ENCODE measurements around the gene SNTB2. TPM values are rescaled to one million over a fixed set of nuclear protein-coding genes. Genes with fewer than 3 reads are reported as not detected.

Gene SNTB2
- total and polyA plus RNA-seq, 2 of the 13 experiments (the other 11 are each of a cell fraction or from before 2014, with no cell fraction given): 11.5 to 19.2 TPM

DNA sequence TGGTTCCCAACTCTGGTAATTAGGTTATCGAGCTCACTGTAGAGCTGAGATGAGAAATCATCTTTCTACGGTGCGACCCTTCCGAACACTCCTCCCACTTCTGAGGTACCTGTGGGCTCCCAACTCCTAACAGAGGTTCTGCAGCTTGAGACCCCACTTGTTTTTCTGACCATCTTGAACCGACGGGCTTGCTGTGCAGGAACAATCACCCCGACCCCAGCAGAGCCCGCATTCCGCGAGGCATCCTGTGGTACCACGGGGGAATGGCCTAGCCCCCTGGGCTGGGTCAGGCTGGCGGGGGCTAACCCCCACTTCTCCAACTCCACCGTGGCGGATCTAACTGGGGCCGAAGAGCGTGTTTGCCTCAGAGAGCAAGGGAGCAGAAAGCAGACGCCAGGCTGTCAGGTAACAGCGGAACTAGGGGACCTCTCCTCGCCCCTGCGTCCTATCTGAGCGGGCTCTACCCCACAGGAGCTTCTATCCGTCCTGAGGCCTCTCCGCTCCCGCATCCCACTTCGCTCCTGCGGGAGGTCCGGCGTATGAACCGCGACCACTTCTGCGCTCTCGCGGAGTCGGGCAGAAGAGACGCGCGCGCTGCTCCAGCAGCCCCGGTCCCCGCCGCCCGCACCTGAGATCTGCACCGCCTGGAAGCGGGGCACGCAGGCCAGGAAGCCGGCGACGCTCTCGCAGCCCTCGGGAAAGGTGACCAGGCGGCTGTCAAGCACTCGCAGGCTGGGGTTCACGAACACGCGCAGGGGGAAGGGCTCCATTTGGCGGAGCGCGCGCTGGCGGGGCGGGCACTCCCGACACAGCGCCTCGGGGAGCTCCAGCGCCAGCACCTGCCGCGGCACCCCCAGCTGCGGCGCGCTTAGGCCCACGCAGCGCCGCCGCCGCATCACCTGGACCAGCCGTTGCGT is 142.7 kb downstream of the SNTB2 start (continued):
- TF ChIP-seq, protein P1, sequence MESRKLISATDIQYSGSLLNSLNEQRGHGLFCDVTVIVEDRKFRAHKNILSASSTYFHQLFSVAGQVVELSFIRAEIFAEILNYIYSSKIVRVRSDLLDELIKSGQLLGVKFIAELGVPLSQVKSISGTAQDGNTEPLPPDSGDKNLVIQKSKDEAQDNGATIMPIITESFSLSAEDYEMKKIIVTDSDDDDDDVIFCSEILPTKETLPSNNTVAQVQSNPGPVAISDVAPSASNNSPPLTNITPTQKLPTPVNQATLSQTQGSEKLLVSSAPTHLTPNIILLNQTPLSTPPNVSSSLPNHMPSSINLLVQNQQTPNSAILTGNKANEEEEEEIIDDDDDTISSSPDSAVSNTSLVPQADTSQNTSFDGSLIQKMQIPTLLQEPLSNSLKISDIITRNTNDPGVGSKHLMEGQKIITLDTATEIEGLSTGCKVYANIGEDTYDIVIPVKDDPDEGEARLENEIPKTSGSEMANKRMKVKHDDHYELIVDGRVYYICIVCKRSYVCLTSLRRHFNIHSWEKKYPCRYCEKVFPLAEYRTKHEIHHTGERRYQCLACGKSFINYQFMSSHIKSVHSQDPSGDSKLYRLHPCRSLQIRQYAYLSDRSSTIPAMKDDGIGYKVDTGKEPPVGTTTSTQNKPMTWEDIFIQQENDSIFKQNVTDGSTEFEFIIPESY (CRISPR knock-in tag; IDR thresholded peaks at IDR 0.05): no peak
- TF ChIP-seq ZFYVE20 (CRISPR knock-in tag; IDR thresholded peaks at IDR 0.05; ENCODE audit: borderline replicate concordance, low read depth) (no peak; the same call in 1 of the 2 replicates), ZNF282 (IDR thresholded peaks at IDR 0.05; ENCODE audit: partially characterized antibody) (no peak), ZKSCAN8 (CRISPR knock-in tag; IDR thresholded peaks at IDR 0.05; ENCODE audit: borderline replicate concordance) (no peak), SIX1 (CRISPR knock-in tag; IDR thresholded peaks at IDR 0.05; ENCODE audit: borderline replicate concordance) (no peak), PAX8 (CRISPR knock-in tag; IDR thresholded peaks at IDR 0.05; ENCODE audit: borderline replicate concordance) (no peak; the same call in 1 of the 2 replicates), MTA3 (CRISPR knock-in tag; IDR thresholded peaks at IDR 0.05) (no peak), IKZF4 (CRISPR knock-in tag; IDR thresholded peaks at IDR 0.05; ENCODE audit: borderline replicate concordance, low read depth, not compliant biosample characterization) (no peak), MTA1 (CRISPR knock-in tag; IDR thresholded peaks at IDR 0.05; ENCODE audit: borderline replicate concordance) (no peak), SCMH1 (CRISPR knock-in tag; IDR thresholded peaks at IDR 0.05; ENCODE audit: borderline replicate concordance) (no peak), RBFOX2 (IDR thresholded peaks at IDR 0.05; ENCODE audit: low read depth, low read length) (no peak), ZNF598 (CRISPR knock-in tag; IDR thresholded peaks at IDR 0.05; ENCODE audit: borderline replicate concordance) (no peak), GLI4 (CRISPR knock-in tag; IDR thresholded peaks at IDR 0.05; ENCODE audit: borderline replicate concordance) (no peak), REL (CRISPR knock-in tag; conservative IDR thresholded peaks at IDR 0.05) (no peak), POGZ (CRISPR knock-in tag; IDR thresholded peaks at IDR 0.05) (no peak), CREM (IDR thresholded peaks at IDR 0.05) (no peak), CREM (CRISPR knock-in tag; IDR thresholded peaks at IDR 0.05) (no peak)
- TF ChIP-seq, protein P2, sequence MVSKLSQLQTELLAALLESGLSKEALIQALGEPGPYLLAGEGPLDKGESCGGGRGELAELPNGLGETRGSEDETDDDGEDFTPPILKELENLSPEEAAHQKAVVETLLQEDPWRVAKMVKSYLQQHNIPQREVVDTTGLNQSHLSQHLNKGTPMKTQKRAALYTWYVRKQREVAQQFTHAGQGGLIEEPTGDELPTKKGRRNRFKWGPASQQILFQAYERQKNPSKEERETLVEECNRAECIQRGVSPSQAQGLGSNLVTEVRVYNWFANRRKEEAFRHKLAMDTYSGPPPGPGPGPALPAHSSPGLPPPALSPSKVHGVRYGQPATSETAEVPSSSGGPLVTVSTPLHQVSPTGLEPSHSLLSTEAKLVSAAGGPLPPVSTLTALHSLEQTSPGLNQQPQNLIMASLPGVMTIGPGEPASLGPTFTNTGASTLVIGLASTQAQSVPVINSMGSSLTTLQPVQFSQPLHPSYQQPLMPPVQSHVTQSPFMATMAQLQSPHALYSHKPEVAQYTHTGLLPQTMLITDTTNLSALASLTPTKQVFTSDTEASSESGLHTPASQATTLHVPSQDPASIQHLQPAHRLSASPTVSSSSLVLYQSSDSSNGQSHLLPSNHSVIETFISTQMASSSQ (IDR thresholded peaks at IDR 0.05; ENCODE audit: low read depth): no peak
- TF ChIP-seq, protein P2 (CRISPR knock-in tag; IDR thresholded peaks at IDR 0.05; ENCODE audit: borderline replicate concordance): no peak
- TF ChIP-seq, protein P3, sequence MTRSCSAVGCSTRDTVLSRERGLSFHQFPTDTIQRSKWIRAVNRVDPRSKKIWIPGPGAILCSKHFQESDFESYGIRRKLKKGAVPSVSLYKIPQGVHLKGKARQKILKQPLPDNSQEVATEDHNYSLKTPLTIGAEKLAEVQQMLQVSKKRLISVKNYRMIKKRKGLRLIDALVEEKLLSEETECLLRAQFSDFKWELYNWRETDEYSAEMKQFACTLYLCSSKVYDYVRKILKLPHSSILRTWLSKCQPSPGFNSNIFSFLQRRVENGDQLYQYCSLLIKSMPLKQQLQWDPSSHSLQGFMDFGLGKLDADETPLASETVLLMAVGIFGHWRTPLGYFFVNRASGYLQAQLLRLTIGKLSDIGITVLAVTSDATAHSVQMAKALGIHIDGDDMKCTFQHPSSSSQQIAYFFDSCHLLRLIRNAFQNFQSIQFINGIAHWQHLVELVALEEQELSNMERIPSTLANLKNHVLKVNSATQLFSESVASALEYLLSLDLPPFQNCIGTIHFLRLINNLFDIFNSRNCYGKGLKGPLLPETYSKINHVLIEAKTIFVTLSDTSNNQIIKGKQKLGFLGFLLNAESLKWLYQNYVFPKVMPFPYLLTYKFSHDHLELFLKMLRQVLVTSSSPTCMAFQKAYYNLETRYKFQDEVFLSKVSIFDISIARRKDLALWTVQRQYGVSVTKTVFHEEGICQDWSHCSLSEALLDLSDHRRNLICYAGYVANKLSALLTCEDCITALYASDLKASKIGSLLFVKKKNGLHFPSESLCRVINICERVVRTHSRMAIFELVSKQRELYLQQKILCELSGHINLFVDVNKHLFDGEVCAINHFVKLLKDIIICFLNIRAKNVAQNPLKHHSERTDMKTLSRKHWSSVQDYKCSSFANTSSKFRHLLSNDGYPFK (CRISPR knock-in tag; IDR thresholded peaks at IDR 0.05; ENCODE audit: borderline replicate concordance): no peak
